PC-9 (cell line): ENCODE data around the gene MRPS34. TPM values are rescaled to one million over a fixed set of nuclear protein-coding genes. Genes with fewer than 3 reads are reported as not detected.

Experiments used
- BruUV-seq: library from RNA; stranded (reverse); fragments of 400-500 nt; replicated peaks from 2 replicates; lab custom pipeline; 2021; lab: Mats Ljungman, UMichigan
- CTCF ChIA-PET: fragments of 300-600 bp; sonication (Branson Sonifier 250); formaldehyde crosslinking; loops from one replicate; lab custom pipeline; 2022; ENCODE audit warnings: antibody characterized with exemption; lab: Charles Lee
- POLR2A ChIA-PET: fragments of 300-600 bp; sonication (Branson Sonifier 250); formaldehyde crosslinking; loops from one replicate; lab custom pipeline; 2022; ENCODE audit warnings: antibody characterized with exemption; ENCODE audit not compliant: unreplicated experiment; lab: Charles Lee
- DNase-seq, 2 experiments: peaks; one replicate each; pipeline versions ENCODE4 v3.0.0 to v3.0.0-alpha.2; 2015 to 2022; ENCODE audit warnings: mixed read lengths in 1 of 2
- H2AFZ ChIP-seq: fragments of 200-600 bp; sonication (generic); 2 replicates; pipeline ENCODE4 v1.8.1; 2017; ENCODE audit warnings: antibody characterized with exemption
- H3F3A ChIP-seq: fragments of 200-600 bp; sonication (generic); 2 replicates; pipeline ENCODE4 v1.8.1; 2017; ENCODE audit warnings: antibody characterized with exemption, mild to moderate bottlenecking, low read depth; ENCODE audit not compliant: insufficient read depth
- H3K27ac ChIP-seq: fragments of 200-600 bp; sonication (generic); 2 replicates; pipeline ENCODE4 v1.6.1; 2016; ENCODE audit warnings: mixed run types
- H3K27me3 ChIP-seq: fragments of 200-600 bp; sonication (generic); 2 replicates; pipeline ENCODE4 v1.6.1; 2016; ENCODE audit warnings: low read depth, mixed run types; ENCODE audit not compliant: insufficient read depth
- H3K36me3 ChIP-seq: fragments of 200-600 bp; sonication (generic); 2 replicates; pipeline ENCODE4 v1.6.1; 2016; ENCODE audit warnings: low read depth, mixed run types
- H3K4me1 ChIP-seq: fragments of 200-600 bp; sonication (generic); replicated peaks from 2 replicates; pipeline ENCODE4 v1.6.1; 2016; ENCODE audit warnings: mixed run types; ENCODE audit not compliant: insufficient read depth
- H3K4me2 ChIP-seq: fragments of 200-600 bp; sonication (generic); 2 replicates; pipeline ENCODE4 v1.6.1; 2017; ENCODE audit warnings: mixed run types
- H3K4me3 ChIP-seq: fragments of 200-600 bp; sonication (generic); 2 replicates; pipeline ENCODE4 v1.6.1; 2016; ENCODE audit warnings: mixed run types
- H3K79me2 ChIP-seq: fragments of 200-600 bp; sonication (generic); 2 replicates; pipeline ENCODE4 v1.6.1; 2017; ENCODE audit warnings: low read depth, mixed run types
- H3K9me2 ChIP-seq: fragments of 200-600 bp; sonication (generic); 2 replicates; pipeline ENCODE4 v1.8.1; 2017; ENCODE audit warnings: mild to moderate bottlenecking; ENCODE audit not compliant: insufficient read depth
- H3K9me3 ChIP-seq: fragments of 200-600 bp; sonication (generic); 2 replicates; pipeline ENCODE4 v1.8.1; 2016; ENCODE audit warnings: low read depth; ENCODE audit not compliant: insufficient read depth
- H4K20me1 ChIP-seq: fragments of 200-600 bp; sonication (generic); 2 replicates; pipeline ENCODE4 v1.8.1; 2017; ENCODE audit not compliant: insufficient read depth
- CTCF ChIP-seq: fragments of 200-600 bp; sonication (generic); conservative IDR thresholded peaks from 2 replicates; pipeline ENCODE4 v1.6.1; 2017; ENCODE audit warnings: mixed run types, antibody characterized with exemption, mild to moderate bottlenecking, moderate library complexity
- EZH2 ChIP-seq: fragments of 200-600 bp; sonication (generic); IDR thresholded peaks from 2 replicates; pipeline ENCODE4 v1.8.0; 2017; ENCODE audit warnings: antibody characterized with exemption, low read depth
- intact Hi-C: fragments of 100-400 bp; cut with micrococcal nuclease; formaldehyde crosslinking; loops from one replicate; pipeline ENCODE4 v1.10.0; 2022; ENCODE audit not compliant: unreplicated experiment
- total RNA-seq: library from RNA; stranded (reverse); gene quantifications from 2 replicates; pipeline ENCODE4 v1.2.3, GENCODE V29; 2021

The MRPS34 gene
- total RNA-seq, 1 experiment from 2014 or later, result 201 TPM

- Histone ChIP-seq H3F3A (no peaks in the 10 kb centered on the region; the same call in 1 of the 2 replicates), H3K4me2 (no peak overlapping the region), H3K79me2 (no peaks in the 10 kb centered on the region), H2AFZ (no peak overlapping the region), H3K4me1 (no peaks in the 10 kb centered on the region), H3K4me3 (no peak overlapping the region), H4K20me1 (no peaks in the 10 kb centered on the region; the same call in 1 of the 2 replicates), H3K36me3 (no peaks in the 10 kb centered on the region; the same call in none of the 2 replicates), H3K9me3 (no peaks in the 10 kb centered on the region), H3K27me3 (no peaks in the 10 kb centered on the region), H3K27ac (no peak overlapping the region), H3K9me2 (no peaks in the 10 kb centered on the region)
- BruUV-seq, result no TSS peak
- TF ChIP-seq EZH2 (no peak), CTCF (no peak)
- ChIA-PET CTCF (no interaction called here), POLR2A (no interaction called here)
- DNase-seq, result no peak
- intact Hi-C loops, result no loop called here
Measured at GRCh38 chr16:1754204-1754603, 18.7 kb downstream of the MRPS34 start.

- no TSS peak for BruUV-seq
Measured at GRCh38 chr16:1752853-1753252, 20.1 kb downstream of the MRPS34 start.

DNA sequence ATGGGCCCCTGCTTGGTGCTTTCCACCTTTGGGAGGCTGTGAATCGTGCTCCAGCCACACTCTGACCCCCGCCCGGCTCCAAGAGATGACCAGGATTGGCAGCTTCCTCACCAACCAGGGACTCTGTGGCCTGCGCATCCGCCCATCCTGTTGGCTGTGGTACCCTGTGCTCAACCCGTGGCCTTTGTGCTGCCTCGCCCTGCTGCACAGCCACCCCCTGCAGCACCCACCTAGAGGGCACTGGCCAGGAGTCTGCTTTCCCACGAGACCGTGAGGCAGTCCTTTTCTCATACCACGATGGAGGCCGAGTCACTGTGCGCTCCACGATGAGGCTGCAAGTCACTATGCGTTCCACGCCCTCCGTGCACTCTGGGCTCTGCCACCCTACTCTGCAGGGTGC is 21.0 kb downstream of the MRPS34 start:
- Histone ChIP-seq H3K4me2 (no peak overlapping the region), H3K4me3 (no peak overlapping the region), H3K27ac (no peak overlapping the region), H3K79me2 (0 out of 2 replicates have a peak, but pooled peaks cover 3% of the 10 kb centered on the region), H3F3A (peaks cover 4% of the 10 kb centered on the region; the same call in 1 of the 2 replicates), H3K9me2 (no peaks in the 10 kb centered on the region), H2AFZ (no peak overlapping the region), H3K4me1 (peaks cover 12% of the 10 kb centered on the region), H3K27me3 (no peaks in the 10 kb centered on the region), H3K9me3 (no peaks in the 10 kb centered on the region), H4K20me1 (no peaks in the 10 kb centered on the region; the same call in 1 of the 2 replicates), H3K36me3 (no peaks in the 10 kb centered on the region; the same call in none of the 2 replicates)
- CTCF ChIA-PET, result no interaction called here
- no TSS peak for BruUV-seq
- intact Hi-C loops, result no loop called here
- DNase-seq, result no peak
- TF ChIP-seq CTCF, result no peak
- TF ChIP-seq EZH2, result no peak
- POLR2A ChIA-PET, result no interaction called here

More at GRCh38 chr16:1752853-1753252, 20.1 kb downstream of the MRPS34 start:
- no peak overlapping the region for H3K4me3 ChIP-seq
- CTCF ChIA-PET, result no interaction called here
- H3K4me1 ChIP-seq, result peaks cover 3% of the 10 kb centered on the region; the same call in 1 of the 2 replicates
- no peaks in the 10 kb centered on the region; the same call in none of the 2 replicates for H3K36me3 ChIP-seq
- no peaks in the 10 kb centered on the region; the same call in 1 of the 2 replicates for H4K20me1 ChIP-seq
- TF ChIP-seq EZH2, result no peak
- TF ChIP-seq CTCF, result no peak
- no peaks in the 10 kb centered on the region; the same call in 1 of the 2 replicates for H3F3A ChIP-seq
- H2AFZ ChIP-seq, result no peak overlapping the region
- H3K9me3 ChIP-seq, result no peaks in the 10 kb centered on the region
- POLR2A ChIA-PET, result no interaction called here
- H3K79me2 ChIP-seq, result 0 out of 2 replicates have a peak, but pooled peaks cover 3% of the 10 kb centered on the region
- no peak overlapping the region for H3K27ac ChIP-seq
- no peak for DNase-seq
- no peaks in the 10 kb centered on the region for H3K9me2 ChIP-seq
- H3K27me3 ChIP-seq, result no peaks in the 10 kb centered on the region
- no peak overlapping the region for H3K4me2 ChIP-seq
- intact Hi-C loops, result no loop called here
